Measurements from ENCODE around the gene ATG5.

ATG5 gene

GRCh38 chr6:106325336-106326178 lies at the start of gene ATG5:
Gene ATG5, minus strand, starts transcription at chr6:106325760. Its CDS starts 9,552 bp downstream, at chr6:106316208.
- in situ Hi-C loops (cut with HindIII; ENCODE audit: low sequenced_read_pairs): no loop called here

GRCh38 chr6:106373502-106374239 lies 48.1 kb upstream of the ATG5 start:
- in situ Hi-C loops (cut with HindIII; ENCODE audit: low sequenced_read_pairs): no loop called here

GRCh38 chr6:106372838-106373501 lies 47.4 kb upstream of the ATG5 start:
- in situ Hi-C loops (cut with HindIII; ENCODE audit: low sequenced_read_pairs): no loop called here

- in situ Hi-C loops (cut with HindIII; ENCODE audit: low sequenced_read_pairs): no loop called here
Measured at GRCh38 chr6:106370639-106371038, 45.1 kb upstream of the ATG5 start.

GRCh38 chr6:106369739-106370138 lies 44.2 kb upstream of the ATG5 start:
- in situ Hi-C loops (cut with HindIII; ENCODE audit: low sequenced_read_pairs): no loop called here

GRCh38 chr6:106363401-106364138 lies 38.0 kb upstream of the ATG5 start:
- in situ Hi-C loops (cut with HindIII; ENCODE audit: low sequenced_read_pairs): no loop called here

GRCh38 chr6:106360989-106361430 lies 35.5 kb upstream of the ATG5 start:
- in situ Hi-C loops (cut with HindIII; ENCODE audit: low sequenced_read_pairs): no loop called here

GRCh38 chr6:106360410-106360988 lies 34.9 kb upstream of the ATG5 start, which contains the start of gene CRYBG1:
Gene CRYBG1, plus strand, starts transcription at chr6:106360717. Its CDS starts 192 bp downstream, at chr6:106360909.
- in situ Hi-C loops (cut with HindIII; ENCODE audit: low sequenced_read_pairs): no loop called here

- in situ Hi-C loops (cut with HindIII; ENCODE audit: low sequenced_read_pairs): no loop called here
Measured at GRCh38 chr6:106359959-106360409, 34.4 kb upstream of the ATG5 start.

GRCh38 chr6:106356378-106356777 lies 30.8 kb upstream of the ATG5 start:
- in situ Hi-C loops (cut with HindIII; ENCODE audit: low sequenced_read_pairs): no loop called here

GRCh38 chr6:106347219-106347618 lies 21.7 kb upstream of the ATG5 start:
- in situ Hi-C loops (cut with HindIII; ENCODE audit: low sequenced_read_pairs): no loop called here

GRCh38 chr6:106339334-106340029 lies 13.9 kb upstream of the ATG5 start:
- in situ Hi-C loops (cut with HindIII; ENCODE audit: low sequenced_read_pairs): loop anchor here (5.0 kb wide), 1 partner anchor 103 kb away; no protein-coding TSS in a partner anchor

- in situ Hi-C loops (cut with HindIII; ENCODE audit: low sequenced_read_pairs): no loop called here
Measured at GRCh38 chr6:106334646-106335448, 9.3 kb upstream of the ATG5 start.

GRCh38 chr6:106324726-106325335 lies 729 bp downstream of the ATG5 start:
- in situ Hi-C loops (cut with HindIII; ENCODE audit: low sequenced_read_pairs): no loop called here

GRCh38 chr6:106321940-106322339 lies 3.6 kb downstream of the ATG5 start:
- in situ Hi-C loops (cut with HindIII; ENCODE audit: low sequenced_read_pairs): no loop called here

- in situ Hi-C loops (cut with HindIII; ENCODE audit: low sequenced_read_pairs): no loop called here
Measured at GRCh38 chr6:106318851-106319250, 6.7 kb downstream of the ATG5 start.

- in situ Hi-C loops (cut with HindIII; ENCODE audit: low sequenced_read_pairs): no loop called here
Measured at GRCh38 chr6:106318061-106318460, 7.5 kb downstream of the ATG5 start.

GRCh38 chr6:106316375-106316766 lies 9.2 kb downstream of the ATG5 start:
- in situ Hi-C loops (cut with HindIII; ENCODE audit: low sequenced_read_pairs): no loop called here

Measured in endothelial cell of hepatic sinusoid (primary cell).